COLO668 (cell line): ENCODE measurements around the gene ATP6V0E1.
"Not testable (repeated sequence)": the region's sequence is repeated elsewhere in the genome, so short reads cannot be mapped to it uniquely, and the experiment has no call there.

Source experiments
- DNase-seq: peaks from one replicate; lab custom pipeline; 2025; ENCODE audit not compliant: unreplicated experiment; lab: John Stamatoyannopoulos, UW

The ATP6V0E1 gene

DNA sequence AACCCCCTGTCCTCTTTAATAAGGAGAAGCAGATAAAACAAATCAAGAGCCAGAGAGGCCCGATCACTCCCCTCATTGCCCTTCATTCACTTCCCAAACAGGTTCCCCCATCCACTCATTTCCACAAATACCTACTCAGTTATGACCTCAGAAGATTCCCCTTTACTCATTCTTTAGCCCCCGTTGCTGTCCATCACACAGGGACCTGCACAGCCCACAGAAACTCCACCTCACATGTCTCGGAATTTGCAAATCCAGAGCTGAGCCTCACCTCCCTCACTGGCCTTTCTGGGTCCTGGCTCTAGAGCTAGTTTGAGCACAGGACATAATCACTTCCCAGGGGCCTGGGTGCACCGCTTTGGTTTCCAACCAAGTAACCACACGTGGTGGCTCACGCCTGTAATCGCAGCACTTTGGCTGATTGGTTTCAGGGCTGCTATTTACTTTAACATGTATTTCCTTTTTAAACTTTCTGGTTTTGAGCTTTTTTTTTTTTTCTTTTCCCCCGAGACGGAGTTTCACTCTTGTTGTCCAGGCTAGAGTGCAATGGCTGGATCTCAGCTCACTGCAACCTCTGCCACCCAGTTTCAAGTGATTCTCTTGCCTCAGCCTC lies 17.8 kb downstream of the ATP6V0E1 start:
- no peak for DNase-seq

DNA sequence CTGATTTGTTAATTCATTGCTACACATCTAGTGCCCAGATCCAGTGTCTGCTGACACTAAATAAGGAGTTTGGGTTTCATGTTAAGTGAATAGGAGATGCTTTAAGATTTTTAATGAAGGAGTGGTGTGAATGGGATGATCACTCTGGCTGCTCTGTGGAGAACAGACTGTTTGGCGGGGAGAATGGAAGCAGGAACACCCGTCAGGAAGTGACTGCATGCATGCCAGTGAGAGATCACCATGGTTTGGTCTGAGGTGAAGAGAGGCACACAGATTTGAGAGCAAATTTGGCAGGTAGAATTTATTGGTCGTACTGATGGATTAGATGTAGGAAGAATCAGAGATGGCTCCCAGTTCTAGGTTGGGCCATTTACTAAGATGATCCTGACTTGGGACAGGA lies 19.8 kb downstream of the ATP6V0E1 start:
- DNase-seq, result no peak

DNA sequence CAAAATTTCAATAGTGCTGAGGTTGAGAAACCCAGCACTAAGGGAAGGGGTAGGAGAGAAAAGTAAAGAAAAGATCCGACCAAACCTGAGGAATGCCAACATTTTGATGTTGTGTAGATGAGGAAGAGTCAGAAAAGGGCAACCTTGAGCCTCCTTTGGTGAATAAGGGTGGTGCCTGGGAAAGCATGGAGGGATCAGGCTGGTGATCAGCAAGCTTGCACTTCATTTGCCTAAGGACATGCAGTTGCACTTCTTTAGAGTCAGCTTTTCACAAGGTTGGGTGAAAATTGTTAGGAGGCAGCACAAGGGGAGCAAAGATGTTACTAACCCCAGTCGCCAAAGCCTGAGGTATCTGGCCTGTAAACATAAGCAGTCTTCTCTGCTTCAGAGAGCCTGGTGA lies 20.4 kb downstream of the ATP6V0E1 start:
- no peak for DNase-seq

DNA sequence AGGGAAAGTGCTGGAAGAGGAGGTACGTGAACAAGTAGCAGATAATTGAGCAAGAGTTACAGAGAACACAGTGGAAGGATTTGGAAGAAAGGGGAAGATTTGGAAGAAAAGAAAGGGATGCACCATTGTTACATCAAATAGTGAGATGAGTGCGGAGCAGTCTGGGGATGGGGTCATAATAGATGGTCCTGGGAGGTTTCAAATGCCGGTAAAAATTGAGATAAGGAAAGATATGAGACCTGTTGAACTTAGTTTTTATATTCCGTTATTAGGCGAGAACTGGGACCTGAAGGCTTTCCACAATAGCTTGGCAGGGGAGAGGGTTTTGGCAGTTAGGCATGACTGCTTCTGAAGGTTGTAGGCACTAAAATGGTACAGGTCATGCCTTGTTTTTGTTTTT lies 20.9 kb downstream of the ATP6V0E1 start:
- no peak for DNase-seq

DNA sequence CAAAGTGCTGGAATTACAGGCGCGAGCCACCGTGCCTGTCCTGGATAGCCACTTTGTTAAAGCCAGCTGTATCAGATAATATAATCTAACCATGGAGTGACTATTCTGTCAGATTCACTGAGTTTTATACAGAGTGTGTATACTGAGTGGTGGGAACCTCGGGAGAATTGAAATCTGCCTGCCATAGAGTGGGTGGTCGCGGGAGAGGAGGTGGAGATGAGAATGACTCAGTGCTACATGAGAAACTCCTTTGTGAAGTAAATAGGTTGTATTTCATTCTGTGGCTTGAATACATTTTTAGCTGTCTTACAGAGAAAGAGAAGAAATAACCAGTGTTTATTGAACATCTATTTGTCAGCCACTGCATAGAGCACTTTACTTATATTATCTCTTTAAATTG lies 26.4 kb downstream of the ATP6V0E1 start:
- no peak for DNase-seq

DNA sequence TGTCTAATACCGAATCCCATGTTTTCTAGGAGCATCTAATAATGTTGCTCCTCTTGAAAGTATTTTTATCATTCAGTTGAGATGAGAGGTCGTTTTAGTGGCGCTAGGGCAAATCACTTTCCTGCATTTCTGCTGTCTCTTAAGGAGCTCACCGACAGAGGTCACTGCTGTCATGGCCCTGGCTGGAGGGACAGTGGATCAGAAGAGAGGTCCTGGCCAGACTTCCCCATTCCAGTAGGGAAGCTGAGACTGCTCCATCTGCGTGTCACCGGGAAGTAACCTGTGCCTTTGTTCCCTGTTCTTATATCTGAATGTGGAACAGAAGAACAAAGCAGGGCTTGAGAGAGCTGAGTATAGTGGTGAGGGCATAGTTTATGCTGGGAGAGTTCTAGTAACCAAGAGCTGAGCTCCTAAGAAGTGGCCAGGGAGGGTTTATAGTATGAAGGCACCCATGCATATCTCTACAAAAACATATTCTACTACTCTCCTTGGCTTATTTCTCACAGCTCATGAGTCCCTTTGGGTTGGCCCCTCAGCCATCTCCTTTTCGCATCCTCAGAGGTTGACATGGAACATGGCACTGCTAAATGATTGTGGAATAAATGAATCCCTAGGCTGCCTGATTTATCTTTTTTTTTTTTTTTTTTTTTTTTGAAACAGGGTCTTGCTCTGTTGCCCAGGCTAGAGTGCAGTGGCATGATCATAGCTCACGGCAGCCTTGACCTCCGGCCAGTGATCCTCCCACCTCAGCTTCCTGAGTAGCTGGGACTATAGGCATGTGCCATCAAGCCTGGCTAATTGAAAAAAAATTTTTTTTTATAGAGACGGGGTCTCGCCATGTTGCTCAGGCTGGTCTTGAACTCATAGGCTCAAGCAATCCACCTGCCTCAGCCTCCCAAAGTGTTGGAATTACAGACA lies 27.2 kb downstream of the ATP6V0E1 start:
- DNase-seq, result no peak

DNA sequence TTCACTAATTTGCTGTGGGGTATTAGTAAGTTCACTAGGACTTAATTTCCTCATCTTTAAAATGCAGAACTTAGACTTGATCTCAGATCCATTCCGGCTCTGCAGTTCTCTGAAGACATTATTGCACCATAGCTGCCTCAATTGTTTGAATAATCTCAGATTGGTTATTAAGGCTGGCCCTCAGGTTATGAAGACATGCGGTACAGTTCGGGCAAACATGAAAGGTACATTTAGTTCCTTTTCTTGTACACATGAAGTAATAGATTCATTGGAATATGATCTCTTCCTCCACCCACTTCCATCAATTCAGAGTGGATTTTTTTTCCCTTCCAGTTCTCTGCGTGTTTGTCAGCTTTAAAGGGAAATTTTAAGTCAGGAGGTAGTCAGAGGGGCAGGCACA lies 28.0 kb downstream of the ATP6V0E1 start:
- no peak for DNase-seq

DNA sequence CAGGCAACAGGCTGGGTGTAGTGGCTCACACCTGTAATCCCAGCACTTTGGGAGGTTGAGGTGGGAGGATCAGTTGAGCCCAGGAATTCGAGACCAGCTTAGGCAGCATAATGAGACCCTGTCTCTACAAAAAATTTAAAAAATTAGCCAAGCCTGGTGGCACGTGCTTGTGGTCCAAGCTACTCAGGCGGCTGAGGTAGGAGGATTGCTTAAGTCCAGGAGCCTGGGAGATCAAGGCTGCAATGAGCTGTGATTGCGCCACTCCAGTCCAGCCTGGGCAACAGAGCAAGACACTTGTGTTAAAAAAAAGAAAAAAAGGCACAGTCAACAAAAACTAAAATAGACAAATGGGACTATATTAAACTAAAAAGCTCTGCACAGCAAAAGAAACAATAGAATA lies 29.3 kb downstream of the ATP6V0E1 start:
- no peak for DNase-seq

DNA sequence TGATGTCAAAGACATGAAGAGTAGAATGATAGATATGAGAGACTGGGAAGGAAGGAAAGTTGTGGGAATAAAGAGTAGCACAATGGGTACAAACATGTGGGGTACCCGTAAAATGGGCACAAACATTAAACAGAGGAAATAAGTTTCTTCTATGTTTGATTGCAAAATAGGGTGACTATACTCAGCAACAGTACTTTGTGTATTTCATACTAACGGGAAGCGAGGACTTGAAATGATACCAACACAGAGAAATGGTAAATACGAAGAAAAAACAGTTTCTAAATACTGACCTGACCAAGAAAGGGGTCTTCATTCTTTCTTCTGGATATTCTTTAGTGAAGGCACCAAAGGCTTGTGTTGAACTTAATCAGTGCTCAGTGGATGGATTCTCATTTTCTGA lies 31.1 kb downstream of the ATP6V0E1 start:
- no peak for DNase-seq

DNA sequence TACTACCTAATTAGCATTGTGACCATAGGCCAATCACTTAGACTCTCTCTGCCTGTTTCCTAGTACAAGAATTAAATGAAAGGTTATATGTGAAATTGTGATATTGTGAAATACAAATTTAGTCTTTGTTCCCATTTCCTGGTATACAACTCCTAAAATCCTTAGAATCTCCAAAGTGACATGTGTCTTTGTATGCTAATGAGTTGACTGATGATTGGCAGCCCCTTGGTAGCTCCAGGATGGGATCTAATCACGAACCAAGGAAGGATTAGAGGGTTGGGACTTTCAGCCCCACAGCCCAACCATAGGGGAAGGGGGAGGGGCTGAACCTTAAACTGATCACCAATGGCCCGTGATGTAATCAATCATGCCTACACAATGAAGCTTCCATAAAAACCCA lies 31.6 kb downstream of the ATP6V0E1 start:
- DNase-seq, result no peak

DNA sequence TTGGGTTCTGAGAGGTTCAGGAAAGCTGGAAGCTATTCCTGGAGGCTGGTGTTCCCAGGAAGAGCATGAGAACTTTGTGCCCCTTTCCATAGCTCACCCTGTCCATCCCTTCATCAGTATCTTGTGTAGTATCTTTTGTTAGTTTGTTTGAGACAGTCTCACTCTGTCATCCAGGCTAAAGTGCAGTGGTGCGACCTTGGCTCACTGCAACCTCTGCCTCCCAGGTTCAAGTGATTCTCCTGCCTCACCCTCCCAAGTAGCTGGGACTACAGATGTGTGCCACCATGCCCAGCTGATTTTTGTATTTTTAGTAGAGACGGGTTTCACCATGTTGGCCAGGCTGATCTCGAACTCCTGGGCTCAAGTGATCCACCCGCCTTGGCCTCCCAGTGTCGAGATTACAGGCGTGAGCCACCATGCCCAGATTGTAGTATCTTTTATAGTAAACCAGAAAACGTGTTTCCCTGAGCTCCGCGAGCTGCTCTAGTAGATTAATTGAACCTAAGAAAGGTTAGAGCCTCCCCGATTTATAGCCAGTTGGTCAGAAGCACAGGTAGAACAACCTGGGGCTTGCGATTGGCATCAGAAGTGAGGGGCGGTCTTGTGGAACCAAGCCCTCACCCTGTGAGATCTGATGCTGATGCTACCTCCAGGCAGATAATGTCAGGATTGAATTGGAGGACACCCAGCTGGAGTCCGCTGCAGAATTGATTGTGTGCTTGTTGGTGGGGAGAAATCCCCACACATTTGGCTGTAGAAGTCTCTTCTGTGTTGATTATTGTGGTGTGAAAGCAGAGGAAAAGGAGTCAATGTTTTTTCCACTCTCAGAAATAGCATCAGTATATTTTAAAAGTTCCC lies 32.3 kb downstream of the ATP6V0E1 start:
- DNase-seq, result no peak

DNA sequence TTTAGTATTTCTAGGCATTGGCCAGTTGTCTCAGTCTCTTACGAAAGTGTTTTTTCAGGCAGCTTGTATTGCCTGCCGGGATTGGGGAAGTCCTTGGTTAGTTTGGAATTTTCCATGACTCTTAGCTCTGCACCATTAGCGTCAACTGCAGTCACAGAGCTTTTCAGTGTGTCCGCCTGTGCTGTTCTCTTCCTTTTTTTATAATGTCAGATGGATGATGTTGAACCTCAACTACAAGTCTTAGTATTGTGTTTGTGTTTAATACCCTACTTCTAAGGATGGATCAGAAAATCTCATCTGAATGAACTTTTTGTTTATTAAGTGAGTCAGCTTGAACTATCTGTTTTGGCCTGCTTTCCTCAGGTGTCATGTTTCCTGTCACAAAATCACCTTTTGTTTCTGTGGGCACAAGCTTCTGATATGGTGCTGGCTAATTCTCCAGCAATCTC lies 33.1 kb downstream of the ATP6V0E1 start:
- no peak for DNase-seq

DNA sequence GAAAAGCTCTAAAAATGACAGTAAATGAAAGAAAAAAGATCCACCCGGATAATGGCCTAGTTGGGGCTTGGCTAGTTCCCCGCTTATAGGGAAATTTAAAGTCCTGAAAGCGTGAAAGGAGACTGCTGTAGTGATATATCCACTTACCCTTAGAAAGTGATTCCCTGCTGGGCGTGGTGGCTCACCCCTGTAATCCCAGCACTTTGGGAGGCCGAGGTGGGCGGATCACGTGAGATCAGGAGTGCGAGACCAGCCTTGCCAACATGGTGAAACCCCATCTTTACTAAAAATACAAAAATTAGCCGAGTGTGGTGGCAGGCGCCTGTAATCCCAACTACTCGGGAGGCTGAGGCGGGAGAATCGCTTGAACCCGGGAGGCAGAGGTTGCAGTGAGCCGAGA lies 33.5 kb downstream of the ATP6V0E1 start:
- not testable (repeated sequence) for DNase-seq

DNA sequence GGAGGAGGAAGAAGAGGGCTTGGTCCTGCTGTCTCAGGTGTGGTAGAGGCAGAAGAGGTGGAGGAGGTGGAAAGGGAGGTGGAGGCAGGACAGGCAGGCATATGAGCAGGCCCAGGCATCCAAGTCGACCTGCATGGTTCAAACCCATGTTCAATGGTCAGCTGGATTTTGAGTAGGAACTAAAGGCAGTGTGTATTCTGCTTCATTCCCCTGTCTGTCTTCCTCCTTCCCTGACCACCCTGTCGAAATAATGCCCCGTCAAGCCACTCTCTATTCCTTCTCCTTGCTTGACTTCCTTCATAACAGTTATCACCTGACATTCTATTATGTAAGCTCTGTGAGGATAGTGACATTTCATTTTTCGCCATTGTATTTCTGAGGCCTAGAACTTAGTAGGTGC lies 34.8 kb downstream of the ATP6V0E1 start:
- no peak for DNase-seq

DNA sequence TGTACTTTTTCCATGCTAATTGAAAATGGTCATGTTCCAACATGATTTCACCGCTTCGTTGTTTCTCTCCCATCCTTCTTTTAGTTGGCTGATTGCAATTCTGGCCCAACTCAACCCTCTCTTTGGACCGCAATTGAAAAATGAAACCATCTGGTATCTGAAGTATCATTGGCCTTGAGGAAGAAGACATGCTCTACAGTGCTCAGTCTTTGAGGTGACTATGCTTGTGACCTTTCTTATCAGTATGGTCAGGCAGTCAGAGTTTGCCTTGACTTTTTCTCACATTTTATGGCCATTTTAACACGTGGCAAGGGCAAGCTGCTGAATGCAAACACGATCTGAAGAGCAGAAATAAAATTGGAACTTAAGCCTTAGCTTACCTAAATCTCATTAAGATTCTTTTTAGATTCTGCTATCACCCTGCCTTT lies 36.6 kb downstream of the ATP6V0E1 start:
- no peak for DNase-seq

DNA sequence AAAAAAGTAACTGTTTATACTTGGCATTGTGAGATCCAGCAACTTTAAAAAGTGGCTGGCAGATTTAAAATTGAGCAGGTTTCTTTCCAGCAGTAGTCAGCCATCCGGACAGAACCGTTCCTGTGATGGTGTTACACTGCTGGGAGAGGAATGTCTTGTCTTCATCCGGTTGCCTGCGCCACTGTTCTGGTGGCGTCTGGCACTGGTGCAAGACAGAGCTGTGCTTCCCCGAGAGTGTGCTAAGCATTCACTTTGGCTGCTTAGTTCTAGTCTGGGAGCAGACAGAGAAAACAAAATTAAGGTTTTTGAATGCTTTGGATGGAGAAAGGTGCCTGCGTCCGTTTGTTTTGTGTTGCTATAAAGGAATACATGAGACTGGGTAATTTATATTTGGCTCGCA lies 37.1 kb downstream of the ATP6V0E1 start:
- no peak for DNase-seq

DNA sequence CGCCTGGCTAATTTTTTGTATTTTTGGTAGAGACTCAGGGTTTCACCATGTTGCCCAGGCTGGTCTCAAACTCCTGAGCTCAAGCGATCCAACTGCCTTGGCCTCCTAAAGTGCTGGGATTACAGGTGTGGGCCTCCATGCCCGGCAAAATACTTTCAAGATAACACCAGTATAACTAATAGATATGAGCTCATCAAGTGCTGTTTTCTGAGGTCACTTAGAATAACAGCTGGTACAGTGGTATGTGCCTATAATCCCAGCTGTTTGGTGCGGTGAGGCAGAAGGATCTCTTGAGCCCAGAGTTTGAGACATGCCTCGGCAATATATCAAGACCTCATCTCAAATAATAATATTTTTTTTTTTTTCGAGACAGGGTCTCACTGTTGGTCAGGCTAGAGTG lies 42.1 kb downstream of the ATP6V0E1 start:
- DNase-seq, result no peak

DNA sequence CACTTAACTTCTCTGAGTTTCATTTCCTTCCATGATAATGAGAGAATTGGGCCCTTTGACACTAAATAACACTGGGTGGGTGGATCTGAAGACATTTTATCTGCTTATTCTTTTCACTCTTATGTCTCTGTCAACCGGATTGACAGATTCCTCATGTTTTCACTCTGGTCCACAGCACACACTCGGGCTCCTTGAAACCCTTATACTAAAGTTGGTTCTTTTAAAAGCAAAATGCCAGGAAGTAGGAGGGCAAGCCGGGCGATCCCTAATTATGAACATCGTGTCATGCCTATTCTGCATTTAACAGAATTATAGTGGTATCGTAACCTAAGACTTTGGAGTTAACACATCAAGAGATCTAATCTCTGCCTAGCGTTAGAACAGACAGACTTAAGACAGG lies 44.3 kb downstream of the ATP6V0E1 start:
- no peak for DNase-seq

DNA sequence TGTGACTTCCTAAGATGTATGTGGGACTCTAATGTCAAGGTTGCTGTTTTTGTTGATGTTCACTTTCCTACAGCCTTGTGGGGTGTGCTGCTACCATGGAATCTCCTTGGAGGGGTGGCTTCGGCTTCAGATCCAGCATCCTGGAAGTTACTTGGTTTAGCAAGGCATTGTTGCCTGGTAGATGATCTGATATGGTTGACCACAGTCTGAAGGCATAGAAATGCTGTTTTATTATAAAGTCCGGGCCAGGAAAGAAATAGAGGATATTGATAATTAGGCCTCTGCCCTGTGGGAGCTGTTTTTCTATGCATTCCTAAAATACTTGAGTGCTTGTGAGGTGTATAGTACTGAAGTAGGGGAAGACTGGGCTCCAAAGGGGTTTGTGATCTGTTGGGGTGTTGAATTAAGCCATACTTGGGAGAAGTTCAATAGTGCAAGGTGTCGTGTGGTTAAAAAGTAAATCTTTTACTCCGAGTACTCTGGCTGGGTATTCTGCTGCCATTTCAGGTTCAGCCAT lies 45.3 kb downstream of the ATP6V0E1 start:
- DNase-seq, result no peak

DNA sequence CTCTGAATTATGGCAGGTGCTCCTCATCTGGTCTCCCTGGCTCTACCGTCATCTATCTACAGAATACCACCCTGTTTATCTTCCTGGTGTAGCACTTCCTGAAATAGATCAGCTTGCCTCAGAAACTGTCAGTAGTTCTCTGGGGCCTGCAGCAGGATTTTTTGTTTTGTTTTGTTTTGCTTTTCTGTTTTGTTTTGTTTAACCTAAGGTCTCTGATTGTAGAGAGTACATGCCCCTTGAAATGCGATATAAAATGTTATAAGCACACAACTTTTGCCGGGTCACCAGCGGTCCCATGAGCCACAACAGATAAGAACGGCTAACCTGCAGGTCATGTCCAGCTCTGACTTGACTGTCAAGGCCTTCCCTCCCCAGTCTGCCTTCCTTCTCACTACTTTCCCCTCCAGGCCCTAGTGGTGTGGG lies 45.9 kb downstream of the ATP6V0E1 start:
- no peak for DNase-seq

DNA sequence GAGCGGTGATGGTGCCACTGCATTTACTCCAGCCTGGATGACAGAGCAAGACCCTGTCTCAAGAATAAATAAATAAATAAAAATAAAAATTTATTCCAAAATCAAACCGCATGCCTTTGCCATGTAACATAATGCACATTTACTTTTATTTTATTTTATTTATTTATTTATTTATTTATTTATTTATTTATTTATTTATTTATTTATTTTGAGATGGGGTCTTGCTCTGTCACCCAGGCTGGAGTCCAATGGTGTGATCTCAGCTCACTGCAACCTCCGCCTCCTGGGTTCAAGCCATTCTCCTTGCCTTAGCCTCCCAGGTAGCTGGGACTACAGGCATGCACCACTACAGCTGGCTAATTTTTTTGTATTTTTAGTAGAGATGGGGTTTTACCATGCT lies 48.5 kb downstream of the ATP6V0E1 start:
- DNase-seq, result not testable (repeated sequence)
